ENCODE measurements around the gene CCDC197.

Gene CCDC197

GRCh38 chr14:93969082-93969828, 27.8 kb upstream of the CCDC197 start:
- H3K9me3 ChIP-seq (ENCODE audit: control insufficient read depth in 5 of 5, low read length in 5 of 5): no peaks in the 10 kb centered on the region
- H3K27ac ChIP-seq (ENCODE audit: low read depth, low read length): no peak overlapping the region
- no peak overlapping the region for H3K9ac ChIP-seq (ENCODE audit: low read length in 5 of 5)
- no peak overlapping the region for H3K4me3 ChIP-seq (ENCODE audit: low read depth in 1 of 5, low read length in 5 of 5)
- H3K27me3 ChIP-seq (ENCODE audit: control insufficient read depth in 5 of 5, insufficient read depth in 4 of 5, low read length in 5 of 5): peaks cover 0 to 5% (median 0%) of the 10 kb centered on the region in 5 donors
- H3K36me3 ChIP-seq (ENCODE audit: control insufficient read depth in 5 of 5, insufficient read depth in 5 of 5, low read length in 5 of 5): no peaks in the 10 kb centered on the region
- peaks cover 0 to 20% (median 15%) of the 10 kb centered on the region in 5 donors for H3K4me1 ChIP-seq (ENCODE audit: control insufficient read depth in 5 of 5, insufficient read depth in 5 of 5, low read length in 5 of 5)

- no peak overlapping the region for H3K27ac ChIP-seq (ENCODE audit: low read depth, low read length)
- H3K4me3 ChIP-seq (ENCODE audit: low read depth in 1 of 5, low read length in 5 of 5): peak overlapping the region; percentile 38 to 59 (median 52)
- H3K9me3 ChIP-seq (ENCODE audit: control insufficient read depth in 5 of 5, low read length in 5 of 5): no peaks in the 10 kb centered on the region
- no peaks in the 10 kb centered on the region for H3K36me3 ChIP-seq (ENCODE audit: control insufficient read depth in 5 of 5, insufficient read depth in 5 of 5, low read length in 5 of 5)
- H3K9ac ChIP-seq (ENCODE audit: low read length in 5 of 5): peak overlapping the region in 2 of 5 donors; percentile 3 to 51
- peaks cover 0 to 5% (median under 1%) of the 10 kb centered on the region in 5 donors for H3K27me3 ChIP-seq (ENCODE audit: control insufficient read depth in 5 of 5, insufficient read depth in 4 of 5, low read length in 5 of 5)
- H3K4me1 ChIP-seq (ENCODE audit: control insufficient read depth in 5 of 5, insufficient read depth in 5 of 5, low read length in 5 of 5): peaks cover 0 to 21% (median 17%) of the 10 kb centered on the region in 5 donors
These were observed 26.5 kb upstream of the CCDC197 start for GRCh38 chr14:93970585-93970964.

- peak overlapping the region in 2 of 5 donors; percentile 3 to 51 for H3K9ac ChIP-seq (ENCODE audit: low read length in 5 of 5)
- no peaks in the 10 kb centered on the region for H3K9me3 ChIP-seq (ENCODE audit: control insufficient read depth in 5 of 5, low read length in 5 of 5)
- peaks cover 0 to 5% (median 2%) of the 10 kb centered on the region in 5 donors for H3K27me3 ChIP-seq (ENCODE audit: control insufficient read depth in 5 of 5, insufficient read depth in 4 of 5, low read length in 5 of 5)
- H3K4me3 ChIP-seq (ENCODE audit: low read depth in 1 of 5, low read length in 5 of 5): peak overlapping the region; percentile 38 to 59 (median 52)
- peaks cover 0 to 26% (median 17%) of the 10 kb centered on the region in 5 donors for H3K4me1 ChIP-seq (ENCODE audit: control insufficient read depth in 5 of 5, insufficient read depth in 5 of 5, low read length in 5 of 5)
- H3K27ac ChIP-seq (ENCODE audit: low read depth, low read length): no peak overlapping the region
- H3K36me3 ChIP-seq (ENCODE audit: control insufficient read depth in 5 of 5, insufficient read depth in 5 of 5, low read length in 5 of 5): no peaks in the 10 kb centered on the region
These were observed 26.0 kb upstream of the CCDC197 start for GRCh38 chr14:93970965-93971634.

- H3K9me3 ChIP-seq (ENCODE audit: control insufficient read depth in 5 of 5, low read length in 5 of 5): no peaks in the 10 kb centered on the region
- H3K36me3 ChIP-seq (ENCODE audit: control insufficient read depth in 5 of 5, insufficient read depth in 5 of 5, low read length in 5 of 5): no peaks in the 10 kb centered on the region
- no peak overlapping the region for H3K4me3 ChIP-seq (ENCODE audit: low read depth in 1 of 5, low read length in 5 of 5)
- H3K27ac ChIP-seq (ENCODE audit: low read depth, low read length): no peak overlapping the region
- H3K9ac ChIP-seq (ENCODE audit: low read length in 5 of 5): no peak overlapping the region
- peaks cover 0 to 5% (median 2%) of the 10 kb centered on the region in 5 donors for H3K27me3 ChIP-seq (ENCODE audit: control insufficient read depth in 5 of 5, insufficient read depth in 4 of 5, low read length in 5 of 5)
- peaks cover 0 to 32% (median 18%) of the 10 kb centered on the region in 5 donors for H3K4me1 ChIP-seq (ENCODE audit: control insufficient read depth in 5 of 5, insufficient read depth in 5 of 5, low read length in 5 of 5)
These were observed 25.5 kb upstream of the CCDC197 start for GRCh38 chr14:93971635-93972027.

DNA sequence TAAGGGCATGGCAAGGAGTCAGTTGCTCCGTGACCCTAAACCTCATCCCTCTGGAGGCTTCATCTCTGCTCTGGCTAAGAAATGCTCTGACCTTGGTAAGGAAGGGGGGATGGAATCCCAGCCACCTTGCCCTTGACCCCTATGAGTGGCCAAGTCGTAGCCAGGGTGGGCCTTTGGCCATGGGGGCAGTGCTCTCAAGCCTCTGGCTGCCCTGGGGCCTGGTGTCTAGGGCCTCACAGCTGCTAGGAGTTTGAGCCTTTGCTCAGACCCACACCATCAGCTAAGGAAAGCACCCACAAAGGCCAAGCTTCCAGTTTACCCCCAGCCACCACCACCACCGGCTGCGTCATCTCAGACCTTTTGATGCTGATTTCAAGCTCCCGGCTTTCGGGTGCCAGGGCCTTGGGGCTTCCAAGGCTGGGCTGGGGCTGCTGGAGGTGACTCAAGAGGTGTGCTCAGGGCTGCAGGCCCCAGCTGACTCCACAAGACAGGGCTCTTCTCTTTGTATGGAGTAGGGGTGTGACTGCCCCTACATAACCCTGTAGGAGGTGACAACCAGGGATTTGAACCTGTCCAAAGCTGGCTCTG, 24.4 kb upstream of the CCDC197 start:
- no peak overlapping the region for H3K27ac ChIP-seq (ENCODE audit: low read depth, low read length)
- H3K4me1 ChIP-seq (ENCODE audit: control insufficient read depth in 5 of 5, insufficient read depth in 5 of 5, low read length in 5 of 5): peaks cover 0 to 31% (median 18%) of the 10 kb centered on the region in 5 donors
- no peak overlapping the region for H3K9ac ChIP-seq (ENCODE audit: low read length in 5 of 5)
- peaks cover 3 to 10% (median 5%) of the 10 kb centered on the region in 5 donors for H3K27me3 ChIP-seq (ENCODE audit: control insufficient read depth in 5 of 5, insufficient read depth in 4 of 5, low read length in 5 of 5)
- H3K9me3 ChIP-seq (ENCODE audit: control insufficient read depth in 5 of 5, low read length in 5 of 5): no peaks in the 10 kb centered on the region
- H3K36me3 ChIP-seq (ENCODE audit: control insufficient read depth in 5 of 5, insufficient read depth in 5 of 5, low read length in 5 of 5): no peaks in the 10 kb centered on the region
- no peak overlapping the region for H3K4me3 ChIP-seq (ENCODE audit: low read depth in 1 of 5, low read length in 5 of 5)

DNA sequence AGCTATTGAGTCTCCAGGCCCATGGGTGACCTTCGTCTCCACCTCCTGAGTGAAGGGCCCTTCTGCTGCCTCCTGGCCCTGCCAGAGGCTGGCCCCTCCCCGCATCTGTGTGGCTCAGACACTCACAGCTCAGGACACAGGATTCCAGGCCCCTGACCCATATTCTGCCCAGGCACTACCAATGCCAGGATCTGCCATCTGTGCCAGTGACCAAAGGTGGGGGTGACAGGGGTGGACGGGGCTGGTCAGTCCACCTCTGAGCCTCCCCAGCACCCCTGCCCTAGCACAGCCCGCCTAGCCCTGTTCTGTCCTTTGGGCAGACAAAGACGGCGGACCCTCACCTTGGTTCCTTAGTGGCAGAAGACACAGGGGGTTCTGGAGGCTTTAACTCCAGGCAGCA, 23.5 kb upstream of the CCDC197 start:
- Histone ChIP-seq H3K4me3 (ENCODE audit: low read depth in 1 of 5, low read length in 5 of 5) (no peak overlapping the region), H3K27me3 (ENCODE audit: control insufficient read depth in 5 of 5, insufficient read depth in 4 of 5, low read length in 5 of 5) (peaks cover 3 to 13% (median 5%) of the 10 kb centered on the region in 5 donors), H3K9ac (ENCODE audit: low read length in 5 of 5) (no peak overlapping the region), H3K36me3 (ENCODE audit: control insufficient read depth in 5 of 5, insufficient read depth in 5 of 5, low read length in 5 of 5) (no peaks in the 10 kb centered on the region), H3K9me3 (ENCODE audit: control insufficient read depth in 5 of 5, low read length in 5 of 5) (peaks cover 0 to 6% (median 0%) of the 10 kb centered on the region in 5 donors), H3K4me1 (ENCODE audit: control insufficient read depth in 5 of 5, insufficient read depth in 5 of 5, low read length in 5 of 5) (peaks cover 0 to 26% (median 18%) of the 10 kb centered on the region in 5 donors), H3K27ac (ENCODE audit: low read depth, low read length) (no peak overlapping the region)

DNA sequence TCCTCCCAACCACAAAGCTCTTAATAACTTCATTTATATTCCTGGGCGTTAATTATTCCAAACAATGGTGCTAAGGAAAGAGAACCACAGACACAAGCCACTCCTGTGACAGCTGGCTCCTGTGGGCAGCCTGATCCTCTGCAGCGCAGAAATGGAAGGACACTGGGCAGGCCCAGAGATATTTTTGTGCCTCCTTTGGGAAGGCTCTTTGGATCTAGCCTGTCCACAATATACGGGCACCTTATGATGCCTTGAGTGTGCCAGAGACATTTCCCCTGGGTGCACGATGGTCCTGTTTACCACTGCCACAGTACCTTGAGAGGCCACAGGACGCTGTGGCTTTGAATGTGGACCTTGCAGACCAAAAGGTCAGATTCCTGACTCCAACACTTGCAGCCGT, 22.8 kb upstream of the CCDC197 start:
- H3K4me1 ChIP-seq (ENCODE audit: control insufficient read depth in 5 of 5, insufficient read depth in 5 of 5, low read length in 5 of 5): peaks cover 0 to 26% (median 13%) of the 10 kb centered on the region in 5 donors
- no peaks in the 10 kb centered on the region for H3K36me3 ChIP-seq (ENCODE audit: control insufficient read depth in 5 of 5, insufficient read depth in 5 of 5, low read length in 5 of 5)
- peaks cover 3 to 13% (median 5%) of the 10 kb centered on the region in 5 donors for H3K27me3 ChIP-seq (ENCODE audit: control insufficient read depth in 5 of 5, insufficient read depth in 4 of 5, low read length in 5 of 5)
- no peak overlapping the region for H3K27ac ChIP-seq (ENCODE audit: low read depth, low read length)
- H3K4me3 ChIP-seq (ENCODE audit: low read depth in 1 of 5, low read length in 5 of 5): no peak overlapping the region
- no peak overlapping the region for H3K9ac ChIP-seq (ENCODE audit: low read length in 5 of 5)
- H3K9me3 ChIP-seq (ENCODE audit: control insufficient read depth in 5 of 5, low read length in 5 of 5): peaks cover 0 to 8% (median 0%) of the 10 kb centered on the region in 5 donors

GRCh38 chr14:93974833-93975232, 22.3 kb upstream of the CCDC197 start:
- Histone ChIP-seq H3K4me1 (ENCODE audit: control insufficient read depth in 5 of 5, insufficient read depth in 5 of 5, low read length in 5 of 5) (peaks cover 0 to 21% (median 8%) of the 10 kb centered on the region in 5 donors), H3K27me3 (ENCODE audit: control insufficient read depth in 5 of 5, insufficient read depth in 4 of 5, low read length in 5 of 5) (peaks cover 3 to 13% (median 5%) of the 10 kb centered on the region in 5 donors), H3K36me3 (ENCODE audit: control insufficient read depth in 5 of 5, insufficient read depth in 5 of 5, low read length in 5 of 5) (no peaks in the 10 kb centered on the region), H3K9me3 (ENCODE audit: control insufficient read depth in 5 of 5, low read length in 5 of 5) (peaks cover 0 to 8% (median 0%) of the 10 kb centered on the region in 5 donors), H3K27ac (ENCODE audit: low read depth, low read length) (no peak overlapping the region), H3K9ac (ENCODE audit: low read length in 5 of 5) (no peak overlapping the region), H3K4me3 (ENCODE audit: low read depth in 1 of 5, low read length in 5 of 5) (no peak overlapping the region)

- Histone ChIP-seq H3K36me3 (ENCODE audit: control insufficient read depth in 5 of 5, insufficient read depth in 5 of 5, low read length in 5 of 5) (no peaks in the 10 kb centered on the region), H3K9ac (ENCODE audit: low read length in 5 of 5) (no peak overlapping the region), H3K4me1 (ENCODE audit: control insufficient read depth in 5 of 5, insufficient read depth in 5 of 5, low read length in 5 of 5) (peaks cover 0 to 18% (median 7%) of the 10 kb centered on the region in 5 donors), H3K27ac (ENCODE audit: low read depth, low read length) (no peak overlapping the region), H3K27me3 (ENCODE audit: control insufficient read depth in 5 of 5, insufficient read depth in 4 of 5, low read length in 5 of 5) (peaks cover 3 to 13% (median 5%) of the 10 kb centered on the region in 5 donors), H3K9me3 (ENCODE audit: control insufficient read depth in 5 of 5, low read length in 5 of 5) (peaks cover 0 to 8% (median 0%) of the 10 kb centered on the region in 5 donors), H3K4me3 (ENCODE audit: low read depth in 1 of 5, low read length in 5 of 5) (no peak overlapping the region)
These were observed 21.2 kb upstream of the CCDC197 start for GRCh38 chr14:93975791-93976476.

All from subcutaneous abdominal adipose tissue (tissue), 5 donors.